ENCODE results near the gene TMEM187. TPM values are rescaled to one million over a fixed set of nuclear protein-coding genes. Genes with fewer than 3 reads are reported as not detected.

The TMEM187 gene
- total and polyA plus RNA-seq, 2 of the 4 experiments (the other 2 are of a cell fraction) = 3.4 to 6.2 TPM

DNA sequence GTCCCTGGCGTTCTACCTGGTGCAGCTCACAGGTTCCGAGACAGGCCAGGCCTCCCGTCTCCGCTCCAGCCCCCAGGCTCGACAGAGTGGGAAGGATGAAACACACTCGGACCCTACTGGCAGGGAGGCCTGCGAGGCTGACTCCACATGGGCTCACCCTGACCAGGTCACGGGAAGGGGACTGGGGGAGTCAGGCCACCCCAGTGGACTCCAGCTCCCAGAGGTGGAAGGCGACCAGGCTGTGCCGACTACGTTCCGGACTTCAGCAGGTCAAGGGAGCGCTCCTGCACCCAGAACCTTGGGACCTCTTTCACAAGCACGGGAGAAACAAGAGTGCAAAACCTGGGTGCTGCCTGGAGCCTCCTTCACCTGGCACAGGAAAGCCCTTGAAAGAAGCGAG is 51.7 kb downstream of the TMEM187 start (continued):
- TF ChIP-seq MAZ (IDR thresholded peaks at IDR 0.05; ENCODE audit: borderline replicate concordance, low read depth, low read length) (no peak), RFX5 (IDR thresholded peaks at IDR 0.05; ENCODE audit: low read depth, low read length) (no peak)

DNA sequence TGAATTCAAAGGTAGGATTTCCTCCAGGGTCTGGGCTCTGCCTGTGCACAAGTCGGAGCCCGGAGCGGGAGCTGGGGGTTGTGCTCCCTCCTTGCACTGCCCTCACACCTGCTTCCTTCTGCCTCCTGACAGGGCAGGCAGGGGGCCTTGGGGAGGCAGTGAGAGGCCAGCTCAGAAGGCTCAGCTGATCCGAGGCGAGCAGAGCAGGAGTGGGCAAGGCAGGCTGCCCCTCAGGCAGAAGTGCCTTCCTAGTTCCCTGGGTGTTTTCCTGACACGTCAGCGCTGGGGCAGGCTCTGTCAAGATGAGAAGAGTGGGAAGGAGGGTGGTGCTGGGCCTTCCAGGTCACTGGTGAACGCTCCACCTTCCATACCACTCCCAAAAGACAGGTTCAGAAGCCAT is 52.7 kb downstream of the TMEM187 start:
- H3K23ac ChIP-seq (ENCODE audit: low read depth, low read length) = no peak overlapping the region
- no peaks in the 10 kb centered on the region for H4K20me1 ChIP-seq (ENCODE audit: insufficient read depth, low read length)
- dilution Hi-C loops (cut with HindIII; ENCODE audit: low sequenced_read_pairs, unreplicated experiment) (no loop called here), intact Hi-C loops (cut with micrococcal nuclease) (no loop called here), in situ Hi-C loops (cut with MboI; ENCODE audit: low sequenced_read_pairs) (no loop called here)
- no peak overlapping the region for H3K14ac ChIP-seq (replicated peaks; ENCODE audit: low read depth, low read length)
- no TSS peak for BruUV-seq (replicated peaks)
- no peak overlapping the region for H4K8ac ChIP-seq (ENCODE audit: low read depth in 2 of 2, low read length in 2 of 2)
- DNase-seq (no peak), ATAC-seq (ENCODE audit: low read depth) (no peak)
- H3K79me1 ChIP-seq (ENCODE audit: low read depth in 1 of 2, low read length in 2 of 2) = peaks cover 2 to 13% of the 10 kb centered on the region in 2 experiments; a peak in 3 of 4 replicates
- H3K4me1 ChIP-seq (ENCODE audit: control insufficient read depth, insufficient read depth, low read length) = peaks cover 19% of the 10 kb centered on the region
- no peak overlapping the region for H3K18ac ChIP-seq (ENCODE audit: low read depth, low read length)
- H2BK20ac ChIP-seq (ENCODE audit: low read depth, low read length) = no peak overlapping the region
- 64% methylated on average over 2 of the region's 8 CpGs; no CpG with 5 or more reads in 1 of the 2 experiments for WGBS, 2 experiments (ENCODE audit: extremely low coverage in 2 of 2, insufficient read length in 1 of 2)
- no peak overlapping the region for H3K27ac ChIP-seq (ENCODE audit: insufficient read depth, low read length)
- H3K9me3 ChIP-seq (ENCODE audit: control insufficient read depth, insufficient read depth, low read length) = no peaks in the 10 kb centered on the region
- CTCF ChIA-PET = interaction anchor here (1.4 kb wide), 1 partner anchor 21 kb away, joined by 3 read pairs; no protein-coding TSS in a partner anchor
- H2BK5ac ChIP-seq (ENCODE audit: low read depth, low read length, poor library complexity, severe bottlenecking) = no peak overlapping the region
- no peaks in the 10 kb centered on the region; the same call in 1 of the 2 replicates for H3K27me3 ChIP-seq (ENCODE audit: control insufficient read depth, insufficient read depth, low read length)
- no peak overlapping the region for H4K91ac ChIP-seq (ENCODE audit: insufficient read depth, low read depth, low read length)
- no peak overlapping the region for H3K4me3 ChIP-seq (ENCODE audit: insufficient read depth, low read depth, low read length)
- no peak overlapping the region for H2AFZ ChIP-seq (replicated peaks; ENCODE audit: low read length, poor library complexity)
- no peak overlapping the region for H2AK5ac ChIP-seq (ENCODE audit: low read depth, low read length)
- H3K9ac ChIP-seq (ENCODE audit: low read depth, low read length) = no peak overlapping the region
- peaks cover 11% of the 10 kb centered on the region for H3K36me3 ChIP-seq (ENCODE audit: control insufficient read depth, insufficient read depth, low read length)
- no peak overlapping the region for H2BK15ac ChIP-seq (ENCODE audit: low read depth, low read length)
- no peak overlapping the region for H3K4ac ChIP-seq (ENCODE audit: low read depth, low read length)
- H4K5ac ChIP-seq (ENCODE audit: low read depth, low read length) = no peak overlapping the region
- H2AK9ac ChIP-seq (replicated peaks; ENCODE audit: low read depth, low read length, poor library complexity) = no peak overlapping the region
- no peak overlapping the region for H3K56ac ChIP-seq (ENCODE audit: extremely low read depth, insufficient read depth, low read length)
- no peak overlapping the region for H3K4me2 ChIP-seq (ENCODE audit: low read depth, low read length)
- POLR2A ChIA-PET (ENCODE audit: unreplicated experiment) = no interaction called here
- H2BK120ac ChIP-seq (ENCODE audit: low read depth, low read length) = no peak overlapping the region
- no peaks in the 10 kb centered on the region for H3K9me1 ChIP-seq (ENCODE audit: insufficient read depth, low read length)
- TF ChIP-seq, protein P1, sequence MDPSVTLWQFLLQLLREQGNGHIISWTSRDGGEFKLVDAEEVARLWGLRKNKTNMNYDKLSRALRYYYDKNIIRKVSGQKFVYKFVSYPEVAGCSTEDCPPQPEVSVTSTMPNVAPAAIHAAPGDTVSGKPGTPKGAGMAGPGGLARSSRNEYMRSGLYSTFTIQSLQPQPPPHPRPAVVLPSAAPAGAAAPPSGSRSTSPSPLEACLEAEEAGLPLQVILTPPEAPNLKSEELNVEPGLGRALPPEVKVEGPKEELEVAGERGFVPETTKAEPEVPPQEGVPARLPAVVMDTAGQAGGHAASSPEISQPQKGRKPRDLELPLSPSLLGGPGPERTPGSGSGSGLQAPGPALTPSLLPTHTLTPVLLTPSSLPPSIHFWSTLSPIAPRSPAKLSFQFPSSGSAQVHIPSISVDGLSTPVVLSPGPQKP (IDR thresholded peaks at IDR 0.05; ENCODE audit: borderline replicate concordance, low read depth, low read length) = no peak
- TF ChIP-seq MAFK (IDR thresholded peaks at IDR 0.05; ENCODE audit: low read depth, low read length) = no peak
- no peak for TF ChIP-seq FOS (IDR thresholded peaks at IDR 0.05; ENCODE audit: low read depth, low read length)
- no peak for TF ChIP-seq CHD1 (IDR thresholded peaks at IDR 0.05; ENCODE audit: low read depth, low read length)
- TF ChIP-seq MXI1 (IDR thresholded peaks at IDR 0.05; ENCODE audit: borderline replicate concordance, low read depth, low read length) = no peak
- no peak for TF ChIP-seq POLR2A (IDR thresholded peaks at IDR 0.05; ENCODE audit: low read depth, low read length)

All from IMR-90 (cell line).